HepG2 (cell line): ENCODE measurements around the gene HIVEP2. TPM values are rescaled to one million over a fixed set of nuclear protein-coding genes. Genes with fewer than 3 reads are reported as not detected.

Experiments used
- E2F1 ChIP-seq: sonication (generic); formaldehyde crosslinking; IDR thresholded peaks from 2 replicates; pipeline ENCODE4 v1.5.0; 2020; ENCODE audit warnings: missing genetic modification reagents
- NFIC ChIP-seq: IDR thresholded peaks from 2 replicates; pipeline ENCODE4 v1.6.1; 2012; ENCODE audit warnings: mild to moderate bottlenecking, low read length, inconsistent platforms
- PBX3 ChIP-seq: sonication (generic); formaldehyde crosslinking; IDR thresholded peaks from 2 replicates; pipeline ENCODE4 v1.8.1; 2023; ENCODE audit warnings: missing genetic modification reagents, inconsistent platforms, borderline replicate concordance
- PITX1 ChIP-seq: sonication (generic); formaldehyde crosslinking; IDR thresholded peaks from 2 replicates; pipeline ENCODE4 v1.5.1; 2020; ENCODE audit warnings: mild to moderate bottlenecking, missing genetic modification reagents
- POGZ ChIP-seq: sonication (generic); formaldehyde crosslinking; IDR thresholded peaks from 2 replicates; pipeline ENCODE4 v1.4.0; 2020; ENCODE audit warnings: mild to moderate bottlenecking, missing genetic modification reagents
- YEATS2 ChIP-seq: sonication (generic); formaldehyde crosslinking; IDR thresholded peaks from 2 replicates; pipeline ENCODE4 v1.4.0; 2020; ENCODE audit warnings: missing genetic modification reagents, borderline replicate concordance
- ZBTB7B ChIP-seq: sonication (generic); formaldehyde crosslinking; IDR thresholded peaks from 2 replicates; pipeline ENCODE4 v1.4.0; 2020; ENCODE audit warnings: missing genetic modification reagents
- ZFP82 ChIP-seq: sonication (generic); formaldehyde crosslinking; IDR thresholded peaks from 2 replicates; pipeline ENCODE4 v1.5.1; 2020; ENCODE audit warnings: mild to moderate bottlenecking, missing genetic modification reagents, borderline replicate concordance
- ZNF224 ChIP-seq: sonication (generic); formaldehyde crosslinking; IDR thresholded peaks from 2 replicates; pipeline ENCODE4 v1.5.0; 2020; ENCODE audit warnings: mild to moderate bottlenecking, missing genetic modification reagents
- ZNF747 ChIP-seq: sonication (generic); formaldehyde crosslinking; IDR thresholded peaks from 2 replicates; pipeline ENCODE4 v1.8.1; 2023; ENCODE audit warnings: missing genetic modification reagents, mild to moderate bottlenecking, borderline replicate concordance
- ZNF775 ChIP-seq: sonication (generic); formaldehyde crosslinking; IDR thresholded peaks from 2 replicates; pipeline ENCODE4 v1.4.0; 2020; ENCODE audit warnings: missing genetic modification reagents, mild to moderate bottlenecking, moderate library complexity, borderline replicate concordance
- ZNF792 ChIP-seq: IDR thresholded peaks from 2 replicates; pipeline ENCODE4 v1.6.1; 2016
- ZSCAN20 ChIP-seq: sonication (generic); formaldehyde crosslinking; IDR thresholded peaks from 2 replicates; pipeline ENCODE4 v1.4.0; 2020; ENCODE audit warnings: missing genetic modification reagents, mild to moderate bottlenecking, borderline replicate concordance
- polyA plus RNA-seq, 8 experiments: library from polyadenylated mRNA; depleted of rRNA in 3 of 8; stranded (reverse) in 7 of 8; unstranded in 1 of 8; fragments of >200 nt; fragmentation: Illumina TruSeq in 4 of 8; extraction: Trizol in 4 of 8; gene quantifications; 2 replicates each; pipeline versions ENCODE4 v1.2.1 to v1.2.3, GENCODE V29; 2011 to 2016; ENCODE audit warnings: low read depth in 4 of 8, missing spikeins in 1 of 8, mixed read lengths in 1 of 8; ENCODE audit not compliant: insufficient read depth in 1 of 8
- total RNA-seq, 5 experiments: library from RNA; depleted of rRNA; stranded (reverse); fragments of >200 nt; fragmentation: Illumina TruSeq; extraction: Trizol; gene quantifications; 2 replicates each; pipeline ENCODE4 v1.2.3, GENCODE V29; 2016; ENCODE audit warnings: low read depth in 1 of 5
- TF ChIP-seq, protein P1 (sequence below): sonication (generic); formaldehyde crosslinking; IDR thresholded peaks from 2 replicates; pipeline ENCODE4 v1.4.0; 2020; ENCODE audit warnings: missing genetic modification reagents, mild to moderate bottlenecking, borderline replicate concordance

The HIVEP2 gene
- total and polyA plus RNA-seq, 2 of the 13 experiments (the other 11 are each of a cell fraction or from before 2014, with no cell fraction given): 3.4 to 12.9 TPM

DNA sequence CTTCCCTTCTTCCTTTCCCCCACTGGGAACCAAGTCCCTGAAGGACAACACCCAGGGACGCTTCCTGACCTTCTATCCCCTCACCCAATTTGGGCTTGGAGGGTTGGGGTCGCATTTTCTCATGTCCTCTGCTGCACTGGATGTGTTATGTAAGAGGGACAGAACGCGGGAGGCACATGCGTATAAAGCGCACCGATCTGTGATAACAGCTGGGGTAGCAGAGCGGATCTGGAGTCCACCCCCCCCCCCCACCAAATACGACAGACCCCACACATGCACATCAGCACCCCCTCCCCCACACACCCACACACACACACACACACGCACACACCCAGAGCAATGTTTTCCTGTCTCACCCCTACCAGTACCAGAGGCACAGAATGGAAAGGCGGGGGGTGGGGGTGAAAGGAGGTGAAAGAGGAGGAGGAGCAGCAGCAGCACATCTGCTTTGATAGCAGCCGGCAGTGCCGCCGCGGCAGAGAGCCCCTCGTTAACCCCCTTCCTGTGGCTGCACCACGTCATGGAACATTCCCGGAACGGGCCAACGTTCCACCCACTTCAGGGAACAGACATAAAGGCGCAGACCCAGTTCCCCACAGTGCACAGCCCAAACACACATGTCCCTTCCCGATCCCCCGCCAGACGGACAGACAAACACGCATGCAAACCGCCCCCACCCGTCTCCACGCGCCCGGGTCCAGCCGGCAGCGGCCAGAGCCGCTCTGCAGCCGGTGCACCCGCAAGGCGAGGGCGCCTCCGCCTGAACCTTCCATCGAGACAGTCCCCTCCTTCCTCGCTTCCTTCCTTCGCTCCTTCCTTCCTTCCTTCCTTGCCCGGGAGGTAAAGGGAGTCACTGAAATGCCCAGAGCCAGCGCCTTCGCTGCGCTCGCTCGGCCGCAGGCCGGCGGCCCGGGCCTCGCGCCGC lies 590 bp downstream of the HIVEP2 start (continued):
- TF ChIP-seq E2F1 (CRISPR knock-in tag) (no peak), NFIC (no peak; the same call in 1 of the 2 replicates), ZSCAN20 (CRISPR knock-in tag) (no peak), ZFP82 (CRISPR knock-in tag) (no peak), ZBTB7B (CRISPR knock-in tag) (0 out of 2 replicates have a peak, but pooled peaks have one; percentile 14), POGZ (CRISPR knock-in tag) (peak; percentile 81), ZNF775 (CRISPR knock-in tag) (no peak), PBX3 (CRISPR knock-in tag) (no peak), YEATS2 (peak; percentile 32; the same call in 1 of the 2 replicates), ZNF747 (CRISPR knock-in tag) (peak; percentile 64; the same call in 1 of the 2 replicates), PITX1 (CRISPR knock-in tag) (0 out of 2 replicates have a peak, but pooled peaks have one; percentile 22), ZNF224 (no peak), ZNF792 (CRISPR knock-in tag) (peak; percentile 66; the same call in 1 of the 2 replicates)
- TF ChIP-seq, protein P1, sequence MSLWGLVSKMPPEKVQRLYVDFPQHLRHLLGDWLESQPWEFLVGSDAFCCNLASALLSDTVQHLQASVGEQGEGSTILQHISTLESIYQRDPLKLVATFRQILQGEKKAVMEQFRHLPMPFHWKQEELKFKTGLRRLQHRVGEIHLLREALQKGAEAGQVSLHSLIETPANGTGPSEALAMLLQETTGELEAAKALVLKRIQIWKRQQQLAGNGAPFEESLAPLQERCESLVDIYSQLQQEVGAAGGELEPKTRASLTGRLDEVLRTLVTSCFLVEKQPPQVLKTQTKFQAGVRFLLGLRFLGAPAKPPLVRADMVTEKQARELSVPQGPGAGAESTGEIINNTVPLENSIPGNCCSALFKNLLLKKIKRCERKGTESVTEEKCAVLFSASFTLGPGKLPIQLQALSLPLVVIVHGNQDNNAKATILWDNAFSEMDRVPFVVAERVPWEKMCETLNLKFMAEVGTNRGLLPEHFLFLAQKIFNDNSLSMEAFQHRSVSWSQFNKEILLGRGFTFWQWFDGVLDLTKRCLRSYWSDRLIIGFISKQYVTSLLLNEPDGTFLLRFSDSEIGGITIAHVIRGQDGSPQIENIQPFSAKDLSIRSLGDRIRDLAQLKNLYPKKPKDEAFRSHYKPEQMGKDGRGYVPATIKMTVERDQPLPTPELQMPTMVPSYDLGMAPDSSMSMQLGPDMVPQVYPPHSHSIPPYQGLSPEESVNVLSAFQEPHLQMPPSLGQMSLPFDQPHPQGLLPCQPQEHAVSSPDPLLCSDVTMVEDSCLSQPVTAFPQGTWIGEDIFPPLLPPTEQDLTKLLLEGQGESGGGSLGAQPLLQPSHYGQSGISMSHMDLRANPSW (CRISPR knock-in tag): no peak
